Kasumi-1 (cell line): ENCODE data around the gene CAMTA2.

Experiments
- DNase-seq, 2 experiments: peaks; one replicate each; lab custom pipeline; 2025; lab: John Stamatoyannopoulos, UW

CAMTA2 gene

GRCh38 chr17:4947010-4947410, 40.5 kb downstream of the CAMTA2 start:
- DNase-seq = peak; percentile 12 to 23

- no peak for DNase-seq
Observed at GRCh38 chr17:4946312-4946976, 41.0 kb downstream of the CAMTA2 start.

- no peak for DNase-seq
Observed at GRCh38 chr17:4945944-4946280, 41.6 kb downstream of the CAMTA2 start.

GRCh38 chr17:4945176-4945943, 42.1 kb downstream of the CAMTA2 start:
- DNase-seq = peak; percentile 16 to 37

GRCh38 chr17:4944554-4945175, 42.8 kb downstream of the CAMTA2 start:
- DNase-seq = no peak

GRCh38 chr17:4944163-4944553, 43.3 kb downstream of the CAMTA2 start:
- DNase-seq = peak; percentile 58 to 67

GRCh38 chr17:4942760-4943508, 44.5 kb downstream of the CAMTA2 start:
- no peak for DNase-seq

- DNase-seq = no peak
Observed at GRCh38 chr17:4941319-4941610, 46.2 kb downstream of the CAMTA2 start.

- peak in 1 of 2 experiments; percentile 59 for DNase-seq
Observed at GRCh38 chr17:4940555-4941318, 46.7 kb downstream of the CAMTA2 start.

- peak; percentile 96 for DNase-seq
Observed at GRCh38 chr17:4939796-4940554, 47.5 kb downstream of the CAMTA2 start, which contains the start of the genes RNF167 and SLC25A11. Gene RNF167, plus strand, starts transcription at chr17:4940268. Its CDS starts 642 bp downstream, at chr17:4940910. Gene SLC25A11, minus strand, starts transcription at chr17:4940046. Its CDS starts 136 bp downstream, at chr17:4939910.

GRCh38 chr17:4939546-4939795, 48.0 kb downstream of the CAMTA2 start:
- DNase-seq = no peak

GRCh38 chr17:4938688-4939545, 48.6 kb downstream of the CAMTA2 start:
- DNase-seq = no peak

GRCh38 chr17:4938069-4938491, 49.4 kb downstream of the CAMTA2 start:
- DNase-seq = no peak

GRCh38 chr17:4937553-4937952, 49.9 kb downstream of the CAMTA2 start:
- no peak for DNase-seq

GRCh38 chr17:4936436-4936835, 51.0 kb downstream of the CAMTA2 start:
- DNase-seq = no peak

GRCh38 chr17:4935650-4936049, 51.8 kb downstream of the CAMTA2 start:
- DNase-seq = no peak

GRCh38 chr17:4934173-4934979, 53.1 kb downstream of the CAMTA2 start:
- DNase-seq = peak in 1 of 2 experiments; percentile 16

- DNase-seq = no peak
Observed at GRCh38 chr17:4933646-4934045, 53.8 kb downstream of the CAMTA2 start.

GRCh38 chr17:4932756-4933155, 54.7 kb downstream of the CAMTA2 start:
- DNase-seq = no peak
